Glutamatergic neuron (in vitro differentiated cells): ENCODE measurements around the gene NHLRC4. TPM values are rescaled to one million over a fixed set of nuclear protein-coding genes. Genes with fewer than 3 reads are reported as not detected.

Experiments
- DNase-seq: peaks from one replicate; pipeline ENCODE4 v3.0.0; 2022
- H3K27ac Mint-ChIP-seq: one replicate; pipeline ENCODE4 v1.8.0; 2020; ENCODE audit warnings: mild to moderate bottlenecking, mixed read lengths, inconsistent platforms; ENCODE audit not compliant: unreplicated experiment
- H3K27me3 Mint-ChIP-seq: one replicate; pipeline ENCODE4 v1.8.0; 2020; ENCODE audit warnings: mild to moderate bottlenecking, moderate library complexity, mixed read lengths, inconsistent platforms; ENCODE audit not compliant: unreplicated experiment
- H3K36me3 Mint-ChIP-seq: one replicate; pipeline ENCODE4 v1.8.0; 2020; ENCODE audit warnings: mild to moderate bottlenecking, mixed read lengths, inconsistent platforms; ENCODE audit not compliant: unreplicated experiment
- H3K4me1 Mint-ChIP-seq: one replicate; pipeline ENCODE4 v1.8.0; 2020; ENCODE audit warnings: mild to moderate bottlenecking, low read depth, mixed read lengths, inconsistent platforms; ENCODE audit not compliant: unreplicated experiment
- H3K4me3 Mint-ChIP-seq: one replicate; pipeline ENCODE4 v1.8.0; 2020; ENCODE audit warnings: mild to moderate bottlenecking, mixed read lengths, inconsistent platforms; ENCODE audit not compliant: unreplicated experiment
- H3K9me3 Mint-ChIP-seq: one replicate; pipeline ENCODE4 v1.8.0; 2020; ENCODE audit warnings: mild to moderate bottlenecking, moderate library complexity, mixed read lengths, inconsistent platforms; ENCODE audit not compliant: unreplicated experiment
- total RNA-seq: library from RNA; stranded (reverse); fragmentation: NEBNext Ultra II Directional; extraction: Animal tissue kit (Norgen Biotek cat#: 25700); gene quantifications from one replicate; pipeline ENCODE4 v1.2.1, GENCODE V29; 2021; ENCODE audit not compliant: unreplicated experiment
- TF ChIP-seq, protein P1 (sequence below): fragments of 200-600 bp; sonication (generic); IDR thresholded peaks from one replicate; pipeline ENCODE4 v1.5.0; 2021; ENCODE audit not compliant: partially characterized antibody, unreplicated experiment

The NHLRC4 gene
- total RNA-seq, 1 donor from 2014 or later = 3.4 TPM

DNA sequence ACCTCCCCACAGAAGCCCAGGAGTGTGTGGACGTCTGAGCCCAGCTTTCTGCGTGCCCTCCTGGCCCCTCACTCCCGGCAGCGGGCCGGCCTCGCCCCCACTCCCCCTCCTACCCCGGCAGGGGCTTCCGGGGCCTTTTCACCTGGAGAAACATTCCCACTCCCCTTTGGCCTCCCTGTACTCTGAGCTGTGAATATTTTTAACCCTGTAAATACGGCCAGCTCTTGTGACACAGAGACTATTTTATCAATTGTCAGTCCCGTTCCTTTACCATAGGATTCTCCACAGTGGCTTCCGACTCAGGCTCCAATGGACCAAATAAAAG, 12.5 kb upstream of the NHLRC4 start:
- Mint-ChIP-seq H3K4me3 (no peak overlapping the region), H3K27me3 (no peaks in the 10 kb centered on the region), H3K9me3 (no peaks in the 10 kb centered on the region), H3K27ac (peak overlapping the region; percentile 34), H3K4me1 (no peaks in the 10 kb centered on the region), H3K36me3 (no peaks in the 10 kb centered on the region)
- no peak for DNase-seq
- TF ChIP-seq, protein P1, sequence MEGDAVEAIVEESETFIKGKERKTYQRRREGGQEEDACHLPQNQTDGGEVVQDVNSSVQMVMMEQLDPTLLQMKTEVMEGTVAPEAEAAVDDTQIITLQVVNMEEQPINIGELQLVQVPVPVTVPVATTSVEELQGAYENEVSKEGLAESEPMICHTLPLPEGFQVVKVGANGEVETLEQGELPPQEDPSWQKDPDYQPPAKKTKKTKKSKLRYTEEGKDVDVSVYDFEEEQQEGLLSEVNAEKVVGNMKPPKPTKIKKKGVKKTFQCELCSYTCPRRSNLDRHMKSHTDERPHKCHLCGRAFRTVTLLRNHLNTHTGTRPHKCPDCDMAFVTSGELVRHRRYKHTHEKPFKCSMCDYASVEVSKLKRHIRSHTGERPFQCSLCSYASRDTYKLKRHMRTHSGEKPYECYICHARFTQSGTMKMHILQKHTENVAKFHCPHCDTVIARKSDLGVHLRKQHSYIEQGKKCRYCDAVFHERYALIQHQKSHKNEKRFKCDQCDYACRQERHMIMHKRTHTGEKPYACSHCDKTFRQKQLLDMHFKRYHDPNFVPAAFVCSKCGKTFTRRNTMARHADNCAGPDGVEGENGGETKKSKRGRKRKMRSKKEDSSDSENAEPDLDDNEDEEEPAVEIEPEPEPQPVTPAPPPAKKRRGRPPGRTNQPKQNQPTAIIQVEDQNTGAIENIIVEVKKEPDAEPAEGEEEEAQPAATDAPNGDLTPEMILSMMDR = no peak

- Mint-ChIP-seq H3K4me3 (no peak overlapping the region), H3K27ac (no peak overlapping the region)
Observed at GRCh38 chr16:554640-555365, 12.0 kb upstream of the NHLRC4 start.

DNA sequence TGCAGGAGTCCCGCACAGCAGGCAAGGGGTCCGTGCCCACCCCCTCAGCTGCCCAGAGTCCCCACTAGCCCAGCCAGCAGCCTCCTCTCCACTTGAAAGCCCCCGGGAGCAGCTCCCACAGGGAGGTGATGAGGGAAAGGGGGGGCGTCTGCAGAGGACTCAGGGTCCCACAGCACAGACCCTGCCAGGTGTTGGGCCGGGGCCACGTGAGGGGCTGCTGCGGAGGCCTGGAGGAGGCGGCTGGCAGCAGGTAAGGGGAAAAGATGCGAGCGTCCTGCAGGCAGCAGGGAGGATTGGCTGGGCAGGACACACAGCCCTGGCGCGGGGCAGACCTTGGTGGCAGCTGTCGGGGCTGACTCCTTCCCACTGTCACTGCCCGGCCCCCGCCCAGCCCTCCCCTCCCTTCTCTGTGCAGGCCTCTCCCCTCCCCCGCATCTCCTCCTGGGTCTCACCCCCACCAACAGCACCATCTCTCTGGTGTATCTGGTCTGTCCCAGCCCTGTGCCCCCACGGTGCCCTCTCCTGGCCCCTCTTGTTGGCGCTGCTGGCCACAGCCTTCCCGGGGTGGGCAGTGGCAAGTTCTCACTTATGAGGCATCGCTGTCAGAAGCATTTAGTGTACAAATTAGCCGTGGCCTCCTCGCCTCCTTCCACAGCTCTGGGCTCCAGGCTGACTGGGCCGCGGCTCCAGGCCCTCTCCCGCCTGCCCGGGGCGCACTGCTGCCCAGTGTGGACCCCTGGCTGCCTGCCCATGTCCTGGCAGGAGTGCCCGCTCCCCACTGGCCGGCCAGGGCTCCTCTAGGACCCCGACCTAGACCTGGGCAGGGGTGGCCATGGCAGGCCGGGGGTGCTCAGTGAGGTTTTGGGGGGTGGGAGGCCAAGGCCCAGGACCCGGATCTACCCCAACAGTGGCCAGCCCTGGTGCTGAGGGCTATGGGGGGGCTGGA, 11.0 kb upstream of the NHLRC4 start:
- no peaks in the 10 kb centered on the region for H3K36me3 Mint-ChIP-seq
- TF ChIP-seq, protein P1 = no peak
- no peak for DNase-seq
- H3K4me3 Mint-ChIP-seq = no peak overlapping the region
- no peaks in the 10 kb centered on the region for H3K4me1 Mint-ChIP-seq
- no peak overlapping the region for H3K27ac Mint-ChIP-seq
- H3K9me3 Mint-ChIP-seq = no peaks in the 10 kb centered on the region
- H3K27me3 Mint-ChIP-seq = no peaks in the 10 kb centered on the region

More at GRCh38 chr16:554640-555365, 12.0 kb upstream of the NHLRC4 start:
- Mint-ChIP-seq H3K9me3 (no peaks in the 10 kb centered on the region), H3K4me1 (no peaks in the 10 kb centered on the region), H3K36me3 (no peaks in the 10 kb centered on the region), H3K27me3 (no peaks in the 10 kb centered on the region)
- no peak for DNase-seq
- TF ChIP-seq, protein P1 = no peak

- TF ChIP-seq, protein P1 = no peak
- Mint-ChIP-seq H3K4me1 (no peaks in the 10 kb centered on the region), H3K9me3 (no peaks in the 10 kb centered on the region), H3K27me3 (no peaks in the 10 kb centered on the region), H3K27ac (no peak overlapping the region), H3K4me3 (no peak overlapping the region), H3K36me3 (no peaks in the 10 kb centered on the region)
- no peak for DNase-seq
Observed at GRCh38 chr16:556474-557173, 10.2 kb upstream of the NHLRC4 start.
